GF-D8 (cell line): ENCODE results near the gene LDB2.
"Not testable (repeated sequence)": the region's sequence is repeated elsewhere in the genome, so short reads cannot be mapped to it uniquely, and the experiment has no call there.

Experiments
- DNase-seq: peaks from one replicate; lab custom pipeline; 2025; lab: John Stamatoyannopoulos, UW

Gene LDB2

GRCh38 chr4:16596267-16596666, 302.2 kb downstream of the LDB2 start:
- DNase-seq = no peak

- DNase-seq = no peak
Measured at GRCh38 chr4:16594128-16594527, 304.3 kb downstream of the LDB2 start.

GRCh38 chr4:16593386-16593785, 305.1 kb downstream of the LDB2 start:
- no peak for DNase-seq

DNA sequence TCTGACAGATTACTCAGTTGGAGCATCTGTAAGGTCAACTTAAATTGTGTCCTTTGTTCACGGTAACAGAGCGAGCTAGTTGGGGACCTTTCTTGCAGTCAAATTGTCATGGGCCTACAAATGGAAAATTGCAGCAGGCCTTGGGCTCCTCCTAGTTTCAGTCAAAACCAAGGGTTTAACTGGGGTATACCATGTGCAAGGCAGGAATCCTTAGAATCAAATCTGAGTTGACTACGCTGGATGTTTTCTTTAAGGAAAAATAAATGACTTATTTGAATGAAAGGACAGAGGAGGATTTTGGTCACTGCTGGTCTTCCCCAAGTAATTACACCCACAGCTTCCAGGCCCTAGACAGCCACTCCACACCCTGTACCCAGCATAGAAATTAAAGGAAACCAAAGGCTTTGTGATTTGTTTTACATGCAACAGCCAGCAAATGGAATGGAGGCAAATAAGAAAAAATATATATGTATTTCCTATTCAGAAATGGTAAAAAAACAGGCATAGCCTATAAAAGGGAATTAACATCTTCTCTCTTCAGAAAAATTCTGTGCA, 307.1 kb downstream of the LDB2 start:
- no peak for DNase-seq

DNA sequence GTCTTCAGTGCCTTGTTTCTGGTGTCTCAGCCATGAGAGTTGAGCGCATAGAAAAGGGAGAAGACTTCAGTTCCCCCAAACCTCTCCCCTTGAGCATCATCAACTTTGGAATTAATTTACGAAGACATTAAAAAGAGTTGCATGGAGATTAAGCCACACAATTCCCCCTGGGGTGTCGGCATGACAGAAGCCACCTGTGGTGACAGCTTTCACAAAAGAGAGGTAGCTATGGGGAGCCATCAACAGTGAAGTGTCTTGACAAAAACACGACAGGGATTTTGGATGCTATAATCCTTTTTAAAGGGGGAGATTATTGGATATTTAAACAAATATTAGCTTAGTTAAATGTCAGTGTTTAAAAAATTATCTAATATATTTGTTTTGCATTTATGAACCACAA, 307.6 kb downstream of the LDB2 start:
- no peak for DNase-seq

DNA sequence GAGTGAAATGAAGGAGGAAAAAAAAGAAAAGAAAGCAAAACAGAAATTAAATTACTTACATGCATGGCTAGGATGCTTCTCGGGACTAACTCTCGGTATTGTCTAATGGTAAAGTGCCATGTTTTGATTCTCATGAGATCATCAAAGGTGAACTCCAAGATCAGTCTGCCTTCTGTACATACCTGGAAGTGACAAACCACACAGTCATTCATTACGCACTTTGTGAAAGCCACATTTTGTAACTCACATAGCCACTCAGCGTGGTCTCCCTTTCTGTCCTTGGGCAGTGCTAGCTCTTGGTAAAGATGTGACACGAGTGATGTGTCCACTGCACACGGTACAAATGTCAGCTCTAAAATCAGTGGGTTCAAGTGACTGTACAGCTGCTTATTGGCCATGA, 309.8 kb downstream of the LDB2 start:
- DNase-seq = no peak

GRCh38 chr4:16588149-16588548, 310.3 kb downstream of the LDB2 start:
- DNase-seq = no peak

- no peak for DNase-seq
Measured at GRCh38 chr4:16585053-16585452, 313.4 kb downstream of the LDB2 start.

- no peak for DNase-seq
Measured at GRCh38 chr4:16583764-16584163, 314.7 kb downstream of the LDB2 start.

- no peak for DNase-seq
Measured at GRCh38 chr4:16582526-16582925, 315.9 kb downstream of the LDB2 start.

DNA sequence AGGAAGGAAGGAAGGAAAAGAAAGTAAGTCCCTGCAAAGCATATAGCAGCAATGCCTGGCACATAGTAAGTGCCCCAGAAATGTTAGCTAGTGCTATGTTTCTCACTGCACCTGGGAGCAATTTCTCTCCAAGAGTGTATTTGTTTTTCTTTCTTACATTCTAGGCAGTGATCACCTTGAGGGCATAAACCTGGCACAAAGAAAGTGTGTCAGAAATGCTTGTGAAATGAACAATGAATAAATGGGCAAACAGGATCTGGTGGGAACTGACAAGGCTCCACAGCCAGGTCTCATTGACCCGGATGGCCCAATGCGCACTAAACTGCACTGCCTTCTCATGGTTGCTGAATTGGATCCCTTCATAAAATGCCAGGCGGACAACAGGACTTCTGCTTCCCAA, 316.4 kb downstream of the LDB2 start:
- DNase-seq = no peak

- DNase-seq = no peak
Measured at GRCh38 chr4:16581117-16581516, 317.3 kb downstream of the LDB2 start.

DNA sequence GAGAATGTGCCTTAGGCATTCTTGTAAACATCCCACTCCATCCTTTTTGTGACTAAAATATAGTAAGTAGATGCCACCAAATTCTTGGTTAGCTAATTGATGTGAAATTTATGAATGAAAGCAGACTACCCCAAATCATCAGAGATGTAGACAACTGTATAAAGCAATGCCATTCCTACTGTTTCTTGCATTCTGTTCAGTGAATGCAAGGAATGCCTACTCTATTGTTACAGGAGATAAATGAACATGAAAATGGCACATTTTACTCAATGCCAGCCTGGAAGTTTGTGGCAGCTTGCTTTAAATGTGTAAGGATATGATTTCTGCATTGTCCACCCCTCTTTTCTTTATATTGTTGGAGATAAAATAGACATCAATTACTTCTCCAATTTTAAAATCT, 317.9 kb downstream of the LDB2 start:
- no peak for DNase-seq

DNA sequence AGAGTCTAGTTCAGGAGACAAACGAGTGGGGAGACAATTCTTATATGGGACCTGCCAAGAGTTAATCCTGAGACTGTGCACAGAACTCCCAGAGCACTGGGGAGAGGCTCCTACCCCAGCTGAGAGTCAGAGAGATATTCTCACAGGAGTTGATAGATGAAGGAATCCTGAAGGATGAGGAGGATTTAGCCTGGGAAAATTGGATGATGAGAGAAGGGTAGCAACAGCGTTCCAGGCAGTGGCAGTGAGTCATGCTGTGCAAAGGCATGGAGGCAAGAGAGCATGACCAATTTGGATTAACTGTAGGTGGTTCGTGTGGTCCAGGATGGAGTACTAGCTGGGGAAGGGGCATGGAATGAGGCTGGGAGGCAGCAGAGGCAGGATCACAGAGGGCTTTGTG, 318.6 kb downstream of the LDB2 start:
- DNase-seq = no peak

GRCh38 chr4:16577177-16577576, 321.3 kb downstream of the LDB2 start:
- DNase-seq = no peak

- no peak for DNase-seq
Measured at GRCh38 chr4:16574981-16575380, 323.5 kb downstream of the LDB2 start.

- DNase-seq = no peak
Measured at GRCh38 chr4:16573739-16574138, 324.7 kb downstream of the LDB2 start.

DNA sequence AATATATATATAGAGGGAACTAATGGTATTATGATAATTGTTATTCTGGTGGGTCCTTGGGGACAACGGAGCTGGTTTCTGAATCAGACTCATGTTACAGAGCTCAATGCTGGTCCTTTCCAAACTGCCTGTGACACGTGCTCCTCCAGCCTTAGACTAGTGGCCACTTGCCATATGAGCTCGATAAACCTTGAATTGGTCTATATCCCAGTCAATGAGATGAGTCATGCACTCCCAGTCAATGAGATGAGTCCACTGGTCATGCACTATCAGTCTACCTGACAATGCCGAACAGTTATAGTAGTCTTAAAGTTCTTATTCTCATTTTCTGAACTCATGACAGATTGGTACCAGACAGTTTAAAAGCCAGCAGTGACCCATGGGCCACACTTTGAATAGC, 325.2 kb downstream of the LDB2 start:
- no peak for DNase-seq

DNA sequence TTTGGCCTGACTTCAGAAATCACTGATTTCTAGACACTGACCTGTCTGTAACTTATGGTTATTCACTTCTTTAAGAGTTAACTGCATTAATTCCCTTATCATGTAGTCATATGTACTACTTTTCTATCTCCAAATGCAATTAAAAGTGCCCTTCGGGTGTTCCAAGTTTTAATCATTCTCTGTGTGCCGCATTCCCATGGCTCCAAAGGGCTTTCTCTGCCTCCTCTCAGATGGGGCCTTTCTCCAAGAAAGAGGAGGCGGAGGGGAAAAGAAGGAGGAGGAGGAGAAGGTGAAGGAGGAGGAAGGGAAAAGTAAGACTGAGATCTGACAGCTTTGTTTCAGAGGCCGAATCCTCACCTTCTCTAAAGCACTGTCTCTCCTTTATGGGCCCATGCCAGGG, 325.8 kb downstream of the LDB2 start:
- DNase-seq = no peak

- no peak for DNase-seq
Measured at GRCh38 chr4:16572161-16572560, 326.3 kb downstream of the LDB2 start.

GRCh38 chr4:16569790-16570189, 328.7 kb downstream of the LDB2 start:
- DNase-seq = no peak

GRCh38 chr4:16557316-16557715, 341.1 kb downstream of the LDB2 start:
- DNase-seq = not testable (repeated sequence)

DNA sequence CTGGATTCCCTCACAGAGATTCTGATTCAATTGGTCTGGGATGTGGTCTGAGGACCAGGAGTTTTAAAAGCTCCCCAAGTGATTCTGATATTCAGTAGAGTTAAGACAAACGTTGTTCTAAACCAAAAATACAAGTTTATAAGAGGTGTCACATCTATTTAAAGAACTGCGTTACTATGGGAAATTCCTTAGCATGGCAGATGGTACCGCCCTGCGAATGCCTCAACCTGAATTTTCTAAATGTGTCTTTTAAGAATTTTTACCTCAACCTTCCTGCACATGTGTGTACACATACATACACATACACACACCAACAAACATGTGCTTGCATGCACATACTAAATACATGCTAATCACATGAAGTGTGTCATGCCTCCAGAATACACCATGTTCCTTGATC, 343.3 kb downstream of the LDB2 start:
- DNase-seq = no peak

DNA sequence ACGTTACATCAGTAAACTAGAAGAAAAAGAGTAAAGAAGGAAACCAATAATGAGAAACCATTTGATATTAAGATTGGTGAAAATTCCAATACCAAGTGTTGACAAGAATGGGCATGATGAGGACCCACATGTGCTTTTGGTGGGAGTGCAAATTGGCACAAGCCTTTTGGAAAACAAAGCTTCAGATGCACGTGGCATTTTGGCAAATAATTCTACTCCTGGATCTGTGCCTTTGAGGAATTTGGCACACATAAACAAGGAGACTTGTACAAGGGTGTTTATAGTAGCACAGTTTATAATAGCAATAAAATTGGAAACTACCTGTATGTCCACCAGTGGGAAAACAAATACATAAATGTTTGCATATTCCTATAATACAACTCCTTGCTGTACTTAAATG, 347.9 kb downstream of the LDB2 start:
- DNase-seq = no peak

GRCh38 chr4:16545656-16546055, 352.8 kb downstream of the LDB2 start:
- DNase-seq = no peak
